CD4-positive, alpha-beta T cell treated with Interleukin-4 for 1 hour (primary cell): ENCODE measurements around the gene IFRD2.
"Not testable (repeated sequence)": the region's sequence is repeated elsewhere in the genome, so short reads cannot be mapped to it uniquely, and the experiment has no call there.

Experiments used
- DNase-seq, 2 donors: peaks; one replicate each; pipeline ENCODE4 v3.0.0-alpha.2; 2020 to 2022

Gene IFRD2

GRCh38 chr3:50244813-50245212 is 47.4 kb downstream of the IFRD2 start:
- DNase-seq = not testable (repeated sequence)

- DNase-seq = no peak
These were observed 48.7 kb downstream of the IFRD2 start for GRCh38 chr3:50243543-50243895.

- peak; percentile 49 to 86 for DNase-seq
These were observed 49.2 kb downstream of the IFRD2 start for GRCh38 chr3:50242851-50243542.

- DNase-seq = peak in 1 of 2 donors; percentile 24
These were observed 49.9 kb downstream of the IFRD2 start for GRCh38 chr3:50242381-50242770.

- DNase-seq = no peak
These were observed 50.4 kb downstream of the IFRD2 start for GRCh38 chr3:50241713-50242380.

- no peak for DNase-seq
These were observed 51.1 kb downstream of the IFRD2 start for GRCh38 chr3:50241163-50241562.

DNA sequence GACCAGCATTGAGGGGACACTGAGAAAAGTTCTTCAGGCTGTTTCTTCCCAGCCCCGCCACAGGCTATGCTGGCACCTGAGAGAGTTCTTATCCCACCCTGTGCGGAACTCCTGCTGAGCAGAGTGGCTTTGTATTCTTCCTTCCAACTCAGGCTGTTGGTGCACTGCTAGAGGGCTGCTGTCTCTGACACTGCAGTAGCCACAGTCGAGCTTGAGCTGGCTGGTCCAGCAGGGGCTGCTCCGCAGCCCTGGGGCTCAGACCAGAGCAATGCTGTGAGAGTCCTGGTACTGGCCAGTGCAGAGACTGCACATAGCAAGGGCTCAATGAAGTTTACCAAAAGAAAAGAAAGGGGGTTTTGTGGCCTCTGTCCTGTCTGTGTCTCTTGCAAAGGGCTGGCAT is 52.6 kb downstream of the IFRD2 start:
- DNase-seq = no peak

DNA sequence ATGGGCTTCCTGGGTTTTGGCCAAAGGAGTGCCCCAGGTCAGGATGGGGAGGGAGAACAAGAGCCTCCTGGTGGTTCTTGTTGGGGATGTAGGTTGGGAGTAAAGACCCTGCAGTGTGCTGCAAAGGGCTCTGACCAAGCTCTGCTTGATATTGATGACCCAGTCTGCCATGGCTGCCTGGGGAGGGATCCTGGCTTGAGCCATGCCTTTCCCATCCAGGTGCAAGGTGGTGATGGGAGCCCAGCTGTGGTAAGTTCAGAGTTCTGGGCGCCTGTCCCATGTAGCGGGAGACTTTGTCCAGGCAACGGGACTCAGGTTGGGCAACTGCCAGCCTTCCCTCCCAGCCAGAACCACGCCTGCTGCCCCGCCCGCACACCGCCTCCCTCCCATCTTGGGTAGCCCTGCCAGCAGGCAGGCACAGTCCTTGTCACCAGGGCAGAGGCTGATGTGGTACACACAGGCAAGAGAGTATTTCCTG is 53.6 kb downstream of the IFRD2 start:
- peak; percentile 25 to 35 for DNase-seq

- DNase-seq = peak; percentile 87 to 88
These were observed 54.3 kb downstream of the IFRD2 start for GRCh38 chr3:50237754-50238548.
